GM21528 (cell line): ENCODE measurements around the gene PKNOX1.
"Not testable (repeated sequence)": the region's sequence is repeated elsewhere in the genome, so short reads cannot be mapped to it uniquely, and the experiment has no call there.

Experiments
- ATAC-seq: cut with Tn5 transposase; IDR thresholded peaks from one replicate; pipeline ENCODE4 v1.9.1; 2021; ENCODE audit warnings: mild to moderate bottlenecking, moderate library complexity; ENCODE audit not compliant: unreplicated experiment, low FRiP score

The PKNOX1 gene

GRCh38 chr21:42973991-42974831 lies at the start of gene PKNOX1:
PKNOX1 (plus strand) TSS chr21:42974562; CDS start chr21:43004382, 29,820 bp downstream.
- peak; percentile 83 for ATAC-seq

- ATAC-seq, result no peak
These were observed 49.0 kb upstream of the PKNOX1 start, which contains the start of gene ERVH48-1 for GRCh38 chr21:42925114-42925926. ERVH48-1 (minus strand) TSS chr21:42925630; CDS start chr21:42919006, 6,624 bp downstream.

- ATAC-seq, result not testable (repeated sequence)
These were observed 46.7 kb upstream of the PKNOX1 start for GRCh38 chr21:42927474-42928200.

- no peak for ATAC-seq
These were observed 44.4 kb upstream of the PKNOX1 start for GRCh38 chr21:42929969-42930368.

- no peak for ATAC-seq
These were observed 42.7 kb upstream of the PKNOX1 start for GRCh38 chr21:42931560-42932235.

GRCh38 chr21:42932378-42933136 lies 41.8 kb upstream of the PKNOX1 start:
- ATAC-seq, result not testable (repeated sequence)

- ATAC-seq, result not testable (repeated sequence)
These were observed 41.0 kb upstream of the PKNOX1 start for GRCh38 chr21:42933137-42933970.

- not testable (repeated sequence) for ATAC-seq
These were observed 40.4 kb upstream of the PKNOX1 start for GRCh38 chr21:42933973-42934372.

- not testable (repeated sequence) for ATAC-seq
These were observed 38.0 kb upstream of the PKNOX1 start for GRCh38 chr21:42936360-42936759.

- ATAC-seq, result not testable (repeated sequence)
These were observed 37.1 kb upstream of the PKNOX1 start for GRCh38 chr21:42937034-42937940.

- ATAC-seq, result no peak
These were observed 36.3 kb upstream of the PKNOX1 start for GRCh38 chr21:42937960-42938605.

- ATAC-seq, result not testable (repeated sequence)
These were observed 35.8 kb upstream of the PKNOX1 start for GRCh38 chr21:42938606-42938995.

- no peak for ATAC-seq
These were observed 34.6 kb upstream of the PKNOX1 start for GRCh38 chr21:42939582-42940413.

- no peak for ATAC-seq
These were observed 32.7 kb upstream of the PKNOX1 start for GRCh38 chr21:42941696-42942085.

- no peak for ATAC-seq
These were observed 32.1 kb upstream of the PKNOX1 start for GRCh38 chr21:42942244-42942643.
